Measurements from ENCODE around the gene SP140L.

DNA sequence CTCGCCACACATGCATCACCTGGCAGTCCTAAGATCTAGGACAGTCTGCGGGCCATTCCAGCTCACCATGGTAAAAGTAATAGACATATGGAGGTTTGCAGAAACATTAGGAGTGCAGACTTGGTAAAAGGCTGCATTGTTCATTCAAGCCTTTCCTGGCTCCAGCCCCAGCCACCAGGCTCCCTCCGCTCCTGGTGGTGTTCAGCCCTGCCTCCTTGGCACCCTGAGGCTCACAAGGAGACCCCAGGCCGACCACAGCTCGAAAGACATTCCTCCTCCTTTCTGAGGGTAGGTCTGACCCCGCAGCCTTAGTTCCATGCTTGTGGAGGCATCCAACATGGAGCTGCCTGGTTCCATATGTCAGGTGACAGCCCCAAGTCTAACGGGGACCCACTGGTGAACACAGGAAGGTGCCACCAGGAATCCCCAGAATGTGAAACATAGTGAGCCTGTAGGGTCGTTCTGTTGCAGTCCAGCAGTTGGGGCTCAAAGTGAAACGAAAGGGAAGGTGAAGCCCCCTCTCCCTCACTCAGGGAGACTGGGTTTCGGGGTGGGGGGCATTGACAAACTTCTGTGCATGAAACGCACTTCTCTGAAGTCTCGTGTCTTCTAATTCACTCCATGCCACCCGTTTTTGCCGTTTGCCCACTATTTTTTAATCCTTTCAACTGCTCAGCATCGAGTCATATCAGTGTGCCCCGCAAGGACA lies 84.0 kb downstream of the SP140L start:
- TF ChIP-seq EZH2phosphoT487 (IDR thresholded peaks at IDR 0.05; ENCODE audit: low read depth), result no peak
- TF ChIP-seq, protein P1, sequence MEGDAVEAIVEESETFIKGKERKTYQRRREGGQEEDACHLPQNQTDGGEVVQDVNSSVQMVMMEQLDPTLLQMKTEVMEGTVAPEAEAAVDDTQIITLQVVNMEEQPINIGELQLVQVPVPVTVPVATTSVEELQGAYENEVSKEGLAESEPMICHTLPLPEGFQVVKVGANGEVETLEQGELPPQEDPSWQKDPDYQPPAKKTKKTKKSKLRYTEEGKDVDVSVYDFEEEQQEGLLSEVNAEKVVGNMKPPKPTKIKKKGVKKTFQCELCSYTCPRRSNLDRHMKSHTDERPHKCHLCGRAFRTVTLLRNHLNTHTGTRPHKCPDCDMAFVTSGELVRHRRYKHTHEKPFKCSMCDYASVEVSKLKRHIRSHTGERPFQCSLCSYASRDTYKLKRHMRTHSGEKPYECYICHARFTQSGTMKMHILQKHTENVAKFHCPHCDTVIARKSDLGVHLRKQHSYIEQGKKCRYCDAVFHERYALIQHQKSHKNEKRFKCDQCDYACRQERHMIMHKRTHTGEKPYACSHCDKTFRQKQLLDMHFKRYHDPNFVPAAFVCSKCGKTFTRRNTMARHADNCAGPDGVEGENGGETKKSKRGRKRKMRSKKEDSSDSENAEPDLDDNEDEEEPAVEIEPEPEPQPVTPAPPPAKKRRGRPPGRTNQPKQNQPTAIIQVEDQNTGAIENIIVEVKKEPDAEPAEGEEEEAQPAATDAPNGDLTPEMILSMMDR (IDR thresholded peaks at IDR 0.05; ENCODE audit: low read depth, low read length), result no peak

All from OCI-LY3 (cell line).